ENCODE data around the gene SEC63.

DNA sequence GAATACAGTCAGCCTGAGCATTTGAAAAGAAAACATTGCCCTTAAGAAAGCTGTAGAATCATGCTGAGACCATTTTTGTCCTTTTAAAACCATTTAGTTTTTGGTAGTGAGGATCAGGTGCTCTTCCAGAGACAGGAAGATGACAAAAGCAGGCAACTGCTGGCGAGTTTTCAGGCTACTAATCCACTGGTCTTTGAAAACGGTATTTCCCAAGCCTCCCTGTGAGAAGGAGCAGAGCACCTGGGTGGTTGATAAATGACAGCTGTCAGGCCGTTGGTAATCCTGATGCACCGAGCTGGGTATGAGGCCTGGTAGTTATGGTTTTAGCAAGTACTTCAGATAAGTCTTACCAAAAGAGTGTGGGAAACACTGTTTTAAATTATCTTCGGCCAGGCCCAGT is 10.1 kb upstream of the SEC63 start:
- TF ChIP-seq POLR2A (IDR thresholded peaks at IDR 0.05; ENCODE audit: low read length) (no peak), GATA1 (IDR thresholded peaks at IDR 0.05; ENCODE audit: low read depth, low read length) (no peak)

Data from erythroblast (primary cell).